ENCODE results near the gene SASH1. TPM values are rescaled to one million over a fixed set of nuclear protein-coding genes. Genes with fewer than 3 reads are reported as not detected.

The SASH1 gene
- total and polyA plus RNA-seq, 7 experiments from 2014 or later = 0.24 to 7.8 (median 1.4) TPM; not detected in 2

GRCh38 chr6:148524471-148524882 lies 181.8 kb downstream of the SASH1 start:
- intact Hi-C loops (cut with micrococcal nuclease) = no loop called here
- peaks cover 0 to 11% (median 3%) of the 10 kb centered on the region in 5 donors for H3K27me3 Mint-ChIP-seq
- H3K27ac Mint-ChIP-seq = no peak overlapping the region
- no peaks in the 10 kb centered on the region for H3K9me3 ChIP-seq (ENCODE audit: control insufficient read depth in 2 of 3, low read length in 3 of 3)
- ChIA-PET POLR2A (no interaction called here), CTCF (no interaction called here)
- H3K4me1 Mint-ChIP-seq = peaks cover 0 to 1% (median 0%) of the 10 kb centered on the region in 7 donors
- H3K4me3 ChIP-seq (ENCODE audit: low read length) = no peak overlapping the region
- DNase-seq = no peak
- H3K27ac ChIP-seq (ENCODE audit: low read depth, low read length) = no peak overlapping the region
- no peaks in the 10 kb centered on the region for H3K9me3 Mint-ChIP-seq
- no peaks in the 10 kb centered on the region for H3K36me3 Mint-ChIP-seq
- H3K36me3 ChIP-seq (ENCODE audit: control insufficient read depth in 2 of 3, insufficient read depth in 3 of 3, low read length in 3 of 3) = no peaks in the 10 kb centered on the region
- ATAC-seq = no peak
- H3K4me3 Mint-ChIP-seq = no peak overlapping the region
- H3K4me1 ChIP-seq (ENCODE audit: control insufficient read depth in 2 of 2, insufficient read depth in 2 of 2, low read length in 2 of 2) = no peaks in the 10 kb centered on the region
- no peaks in the 10 kb centered on the region for H3K27me3 ChIP-seq (ENCODE audit: control insufficient read depth in 2 of 2, insufficient read depth in 2 of 2, low read length in 2 of 2)

- Mint-ChIP-seq H3K27ac (no peak overlapping the region), H3K4me1 (peaks cover 0 to 1% (median 0%) of the 10 kb centered on the region in 7 donors), H3K4me3 (no peak overlapping the region), H3K9me3 (no peaks in the 10 kb centered on the region), H3K27me3 (peaks cover 0 to 11% (median 3%) of the 10 kb centered on the region in 5 donors), H3K36me3 (no peaks in the 10 kb centered on the region)
- H3K27ac ChIP-seq (ENCODE audit: low read depth, low read length) = no peak overlapping the region
- H3K36me3 ChIP-seq (ENCODE audit: control insufficient read depth in 2 of 3, insufficient read depth in 3 of 3, low read length in 3 of 3) = no peaks in the 10 kb centered on the region
- no peak for ATAC-seq
- no peak overlapping the region for H3K4me3 ChIP-seq (ENCODE audit: low read length)
- DNase-seq = no peak
- ChIA-PET POLR2A (no interaction called here), CTCF (no interaction called here)
- H3K9me3 ChIP-seq (ENCODE audit: control insufficient read depth in 2 of 3, low read length in 3 of 3) = no peaks in the 10 kb centered on the region
- no peaks in the 10 kb centered on the region for H3K4me1 ChIP-seq (ENCODE audit: control insufficient read depth in 2 of 2, insufficient read depth in 2 of 2, low read length in 2 of 2)
- intact Hi-C loops (cut with micrococcal nuclease) = no loop called here
- no peaks in the 10 kb centered on the region for H3K27me3 ChIP-seq (ENCODE audit: control insufficient read depth in 2 of 2, insufficient read depth in 2 of 2, low read length in 2 of 2)
These were observed 182.3 kb downstream of the SASH1 start for GRCh38 chr6:148524976-148525375.

- peaks cover 0 to 11% (median 3%) of the 10 kb centered on the region in 5 donors for H3K27me3 Mint-ChIP-seq
- Histone ChIP-seq H3K27me3 (ENCODE audit: control insufficient read depth in 2 of 2, insufficient read depth in 2 of 2, low read length in 2 of 2) (no peaks in the 10 kb centered on the region), H3K4me1 (ENCODE audit: control insufficient read depth in 2 of 2, insufficient read depth in 2 of 2, low read length in 2 of 2) (no peaks in the 10 kb centered on the region), H3K9me3 (ENCODE audit: control insufficient read depth in 2 of 3, low read length in 3 of 3) (no peaks in the 10 kb centered on the region), H3K27ac (ENCODE audit: low read depth, low read length) (no peak overlapping the region), H3K4me3 (ENCODE audit: low read length) (no peak overlapping the region), H3K36me3 (ENCODE audit: control insufficient read depth in 2 of 3, insufficient read depth in 3 of 3, low read length in 3 of 3) (no peaks in the 10 kb centered on the region)
- H3K4me3 Mint-ChIP-seq = no peak overlapping the region
- H3K27ac Mint-ChIP-seq = no peak overlapping the region
- no peak for DNase-seq
- ChIA-PET POLR2A (no interaction called here), CTCF (no interaction called here)
- H3K4me1 Mint-ChIP-seq = peaks cover 0 to 2% (median 0%) of the 10 kb centered on the region in 7 donors
- no peaks in the 10 kb centered on the region for H3K36me3 Mint-ChIP-seq
- H3K9me3 Mint-ChIP-seq = no peaks in the 10 kb centered on the region
- intact Hi-C loops (cut with micrococcal nuclease) = no loop called here
- no peak for ATAC-seq
These were observed 182.8 kb downstream of the SASH1 start for GRCh38 chr6:148525453-148525852.

GRCh38 chr6:148526145-148526544 lies 183.5 kb downstream of the SASH1 start:
- H3K9me3 Mint-ChIP-seq = no peaks in the 10 kb centered on the region
- DNase-seq (no peak), ATAC-seq (no peak)
- no peak overlapping the region for H3K27ac ChIP-seq (ENCODE audit: low read depth, low read length)
- H3K36me3 ChIP-seq (ENCODE audit: control insufficient read depth in 2 of 3, insufficient read depth in 3 of 3, low read length in 3 of 3) = no peaks in the 10 kb centered on the region
- no peaks in the 10 kb centered on the region for H3K4me1 ChIP-seq (ENCODE audit: control insufficient read depth in 2 of 2, insufficient read depth in 2 of 2, low read length in 2 of 2)
- intact Hi-C loops (cut with micrococcal nuclease) = no loop called here
- peaks cover 0 to 13% (median 3%) of the 10 kb centered on the region in 5 donors for H3K27me3 Mint-ChIP-seq
- ChIA-PET POLR2A (no interaction called here), CTCF (interaction anchor here (0.6 kb wide), 1 partner anchor 98 kb away, joined by 3 read pairs; no protein-coding TSS in a partner anchor)
- peaks cover 0 to 4% (median 0%) of the 10 kb centered on the region in 7 donors for H3K4me1 Mint-ChIP-seq
- no peak overlapping the region for H3K4me3 Mint-ChIP-seq
- no peaks in the 10 kb centered on the region for H3K36me3 Mint-ChIP-seq
- H3K9me3 ChIP-seq (ENCODE audit: control insufficient read depth in 2 of 3, low read length in 3 of 3) = no peaks in the 10 kb centered on the region
- H3K27me3 ChIP-seq (ENCODE audit: control insufficient read depth in 2 of 2, insufficient read depth in 2 of 2, low read length in 2 of 2) = no peaks in the 10 kb centered on the region
- H3K27ac Mint-ChIP-seq = no peak overlapping the region
- no peak overlapping the region for H3K4me3 ChIP-seq (ENCODE audit: low read length)

GRCh38 chr6:148528292-148528691 lies 185.7 kb downstream of the SASH1 start:
- no peaks in the 10 kb centered on the region for H3K27me3 ChIP-seq (ENCODE audit: control insufficient read depth in 2 of 2, insufficient read depth in 2 of 2, low read length in 2 of 2)
- no peaks in the 10 kb centered on the region for H3K36me3 ChIP-seq (ENCODE audit: control insufficient read depth in 2 of 3, insufficient read depth in 3 of 3, low read length in 3 of 3)
- CTCF ChIA-PET = no interaction called here
- Mint-ChIP-seq H3K36me3 (no peaks in the 10 kb centered on the region), H3K4me1 (peaks cover 0 to 4% (median 0%) of the 10 kb centered on the region in 7 donors), H3K9me3 (no peaks in the 10 kb centered on the region), H3K4me3 (no peak overlapping the region), H3K27me3 (peaks cover 0 to 18% (median 7%) of the 10 kb centered on the region in 5 donors), H3K27ac (no peak overlapping the region)
- H3K9me3 ChIP-seq (ENCODE audit: control insufficient read depth in 2 of 3, low read length in 3 of 3) = no peaks in the 10 kb centered on the region
- no peak for DNase-seq
- POLR2A ChIA-PET = no interaction called here
- no peak for ATAC-seq
- no peak overlapping the region for H3K27ac ChIP-seq (ENCODE audit: low read depth, low read length)
- intact Hi-C loops (cut with micrococcal nuclease) = no loop called here
- no peak overlapping the region for H3K4me3 ChIP-seq (ENCODE audit: low read length)
- no peaks in the 10 kb centered on the region for H3K4me1 ChIP-seq (ENCODE audit: control insufficient read depth in 2 of 2, insufficient read depth in 2 of 2, low read length in 2 of 2)

- CTCF ChIA-PET = no interaction called here
- intact Hi-C loops (cut with micrococcal nuclease) = no loop called here
- H3K9me3 Mint-ChIP-seq = no peaks in the 10 kb centered on the region
These were observed 186.4 kb downstream of the SASH1 start for GRCh38 chr6:148529010-148529409.

GRCh38 chr6:148530394-148530953 lies 187.8 kb downstream of the SASH1 start:
- H3K4me1 ChIP-seq (ENCODE audit: control insufficient read depth in 2 of 2, insufficient read depth in 2 of 2, low read length in 2 of 2) = no peaks in the 10 kb centered on the region
- H3K4me3 Mint-ChIP-seq = peak overlapping the region in 1 of 10 donors; percentile 23
- peaks cover 0 to 19% (median 7%) of the 10 kb centered on the region in 5 donors for H3K27me3 Mint-ChIP-seq
- POLR2A ChIA-PET = no interaction called here
- no peaks in the 10 kb centered on the region for H3K36me3 Mint-ChIP-seq
- H3K27ac ChIP-seq (ENCODE audit: low read depth, low read length) = no peak overlapping the region
- no peaks in the 10 kb centered on the region for H3K9me3 ChIP-seq (ENCODE audit: control insufficient read depth in 2 of 3, low read length in 3 of 3)
- DNase-seq = no peak
- CTCF ChIA-PET = no interaction called here
- H3K4me1 Mint-ChIP-seq = peaks cover 0 to 4% (median 0%) of the 10 kb centered on the region in 7 donors
- H3K27me3 ChIP-seq (ENCODE audit: control insufficient read depth in 2 of 2, insufficient read depth in 2 of 2, low read length in 2 of 2) = no peaks in the 10 kb centered on the region
- no peak overlapping the region for H3K4me3 ChIP-seq (ENCODE audit: low read length)
- no peak overlapping the region for H3K27ac Mint-ChIP-seq
- H3K36me3 ChIP-seq (ENCODE audit: control insufficient read depth in 2 of 3, insufficient read depth in 3 of 3, low read length in 3 of 3) = no peaks in the 10 kb centered on the region
- no peak for ATAC-seq
- H3K9me3 Mint-ChIP-seq = no peaks in the 10 kb centered on the region
- intact Hi-C loops (cut with micrococcal nuclease) = no loop called here

More at GRCh38 chr6:148529010-148529409, 186.4 kb downstream of the SASH1 start:
- POLR2A ChIA-PET = no interaction called here
- no peak for ATAC-seq
- no peaks in the 10 kb centered on the region for H3K36me3 ChIP-seq (ENCODE audit: control insufficient read depth in 2 of 3, insufficient read depth in 3 of 3, low read length in 3 of 3)
- Mint-ChIP-seq H3K27ac (no peak overlapping the region), H3K27me3 (peaks cover 0 to 18% (median 7%) of the 10 kb centered on the region in 5 donors), H3K4me1 (peaks cover 0 to 4% (median 0%) of the 10 kb centered on the region in 7 donors), H3K36me3 (no peaks in the 10 kb centered on the region), H3K4me3 (no peak overlapping the region)
- no peaks in the 10 kb centered on the region for H3K4me1 ChIP-seq (ENCODE audit: control insufficient read depth in 2 of 2, insufficient read depth in 2 of 2, low read length in 2 of 2)
- no peak overlapping the region for H3K4me3 ChIP-seq (ENCODE audit: low read length)
- no peaks in the 10 kb centered on the region for H3K9me3 ChIP-seq (ENCODE audit: control insufficient read depth in 2 of 3, low read length in 3 of 3)
- H3K27me3 ChIP-seq (ENCODE audit: control insufficient read depth in 2 of 2, insufficient read depth in 2 of 2, low read length in 2 of 2) = no peaks in the 10 kb centered on the region
- no peak for DNase-seq
- H3K27ac ChIP-seq (ENCODE audit: low read depth, low read length) = no peak overlapping the region
